Fibroblast of skin of left quadriceps (primary cell): ENCODE results near the gene RGS12.

Source experiments
- DNase-seq, 2 experiments: peaks; one replicate each; pipeline ENCODE4 v3.0.0-alpha.2; 2013; ENCODE audit warnings: low read depth in 2 of 2

The RGS12 gene

GRCh38 chr4:3280466-3280865, 12.4 kb upstream of the RGS12 start:
- no peak for DNase-seq

DNA sequence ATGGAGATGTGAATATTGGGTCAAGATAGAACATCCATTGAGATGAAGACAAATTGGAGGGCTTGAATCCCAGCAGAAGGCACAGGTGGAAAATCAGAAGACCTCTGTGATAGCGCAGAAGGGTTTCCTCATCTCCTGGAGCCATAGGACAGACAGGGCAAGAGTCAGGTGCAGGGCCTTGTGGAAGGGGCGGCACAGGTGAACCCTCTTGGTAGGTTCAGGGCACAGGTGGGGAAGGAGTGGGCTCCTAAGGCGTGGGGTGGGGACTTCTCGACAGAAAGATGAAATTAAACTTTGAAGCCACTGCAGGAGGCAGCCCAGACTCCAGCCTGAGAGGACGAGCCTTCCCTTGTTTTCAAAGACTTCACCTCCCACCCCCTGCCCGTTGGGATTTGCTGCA, 9.3 kb upstream of the RGS12 start:
- DNase-seq: no peak

- no peak for DNase-seq
These were observed 8.9 kb upstream of the RGS12 start for GRCh38 chr4:3283916-3284315.

GRCh38 chr4:3284734-3285557, 7.9 kb upstream of the RGS12 start:
- no peak for DNase-seq

- no peak for DNase-seq
These were observed 7.1 kb upstream of the RGS12 start for GRCh38 chr4:3285558-3286334.

GRCh38 chr4:3286335-3287175, 6.3 kb upstream of the RGS12 start:
- no peak for DNase-seq

- DNase-seq: no peak
These were observed 5.4 kb upstream of the RGS12 start for GRCh38 chr4:3287271-3287971.

DNA sequence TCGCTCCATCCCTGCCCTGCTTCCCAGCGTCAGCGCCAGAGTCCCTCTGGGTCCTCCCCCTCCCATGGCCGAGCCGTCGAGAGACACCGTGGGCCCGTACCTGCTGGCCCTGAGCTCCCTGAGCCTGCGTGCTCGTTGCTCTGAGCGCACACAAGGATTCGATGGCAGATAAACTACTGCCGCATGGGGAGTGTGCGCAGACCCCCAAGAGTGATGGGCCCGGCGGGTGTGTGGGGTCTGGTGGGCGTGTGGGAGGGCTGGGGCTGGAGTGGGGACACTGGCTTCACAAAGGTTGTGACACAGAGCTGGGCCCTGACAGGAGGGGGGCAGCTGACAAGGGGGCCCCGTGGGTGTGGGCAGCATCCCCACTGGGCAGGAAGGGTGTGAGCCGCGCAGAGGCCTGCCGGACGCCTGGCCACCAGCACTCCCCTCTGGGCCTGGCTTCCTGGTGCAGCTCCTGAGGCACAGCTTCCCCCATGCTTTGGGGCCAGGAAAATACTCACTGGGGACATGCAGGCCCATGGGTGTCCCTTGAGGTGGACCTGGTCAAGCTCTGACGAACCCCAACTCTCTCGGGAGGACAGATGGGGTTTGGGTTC, 4.8 kb upstream of the RGS12 start:
- no peak for DNase-seq

DNA sequence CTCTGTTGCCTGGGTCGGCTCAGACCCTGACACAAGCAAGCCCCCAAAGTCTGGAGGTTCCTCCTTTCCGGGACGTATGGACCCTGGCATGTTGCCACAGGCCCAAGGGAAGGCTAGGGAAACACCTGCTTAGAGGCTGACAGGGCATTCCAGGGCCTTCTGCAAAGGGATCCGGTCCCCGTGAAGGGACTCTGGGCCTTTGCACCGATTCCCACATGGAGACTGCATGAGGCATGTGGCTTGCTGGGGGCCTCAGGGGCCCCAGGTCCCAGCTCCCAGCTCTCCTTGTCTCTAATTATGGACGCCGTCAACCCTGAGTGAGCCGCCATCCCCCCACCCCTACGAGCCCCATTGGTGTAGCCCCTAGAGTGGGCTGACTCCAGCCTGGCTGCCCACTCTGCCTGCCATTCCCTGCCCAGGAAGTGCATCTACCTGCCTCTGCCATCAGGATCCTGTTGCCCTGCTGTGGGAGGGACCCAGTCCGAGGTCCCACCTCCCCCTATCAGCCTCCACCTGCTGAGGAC, 4.2 kb upstream of the RGS12 start:
- no peak for DNase-seq

DNA sequence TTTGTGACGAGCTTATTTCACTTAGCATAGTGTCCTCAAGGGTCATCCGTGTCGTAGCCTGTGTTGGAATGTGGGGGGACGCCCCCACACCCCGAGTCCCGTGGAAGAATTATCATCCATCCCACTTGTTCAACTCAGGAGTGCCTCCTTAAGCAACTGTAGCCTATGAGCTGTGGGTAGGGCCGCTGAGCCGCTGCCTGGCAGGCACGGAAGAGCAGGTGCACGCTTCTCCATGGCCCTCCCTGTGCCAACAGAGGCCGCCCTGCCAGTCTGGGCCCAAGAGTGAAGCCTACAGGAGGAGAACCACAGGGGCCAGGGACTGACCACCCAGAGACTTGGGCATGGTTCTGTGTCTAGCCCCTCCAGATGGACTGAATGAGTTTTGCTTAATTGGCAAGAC, 2.3 kb upstream of the RGS12 start:
- DNase-seq: no peak

DNA sequence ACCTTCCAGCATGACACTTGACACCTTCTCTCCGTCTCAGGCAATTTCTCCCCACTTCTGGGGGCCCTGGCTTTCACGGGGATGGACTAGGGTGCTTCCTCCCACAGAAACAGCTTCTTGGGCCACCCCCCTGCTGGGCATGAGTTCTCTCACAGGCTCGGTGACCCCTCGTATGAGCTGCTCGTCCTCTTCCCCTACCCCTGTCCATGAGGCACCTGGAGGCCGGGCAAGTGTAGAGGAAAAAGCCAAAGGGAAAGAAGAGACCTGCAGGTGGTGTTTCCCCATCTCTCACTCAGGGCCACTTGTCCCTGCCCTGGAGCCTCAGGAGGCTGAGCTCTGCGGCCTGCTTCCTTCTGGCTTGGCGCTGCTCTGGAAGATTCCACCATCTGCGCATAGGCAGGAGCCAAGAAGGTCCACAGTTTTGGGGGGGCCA, 1.9 kb upstream of the RGS12 start:
- DNase-seq: no peak

DNA sequence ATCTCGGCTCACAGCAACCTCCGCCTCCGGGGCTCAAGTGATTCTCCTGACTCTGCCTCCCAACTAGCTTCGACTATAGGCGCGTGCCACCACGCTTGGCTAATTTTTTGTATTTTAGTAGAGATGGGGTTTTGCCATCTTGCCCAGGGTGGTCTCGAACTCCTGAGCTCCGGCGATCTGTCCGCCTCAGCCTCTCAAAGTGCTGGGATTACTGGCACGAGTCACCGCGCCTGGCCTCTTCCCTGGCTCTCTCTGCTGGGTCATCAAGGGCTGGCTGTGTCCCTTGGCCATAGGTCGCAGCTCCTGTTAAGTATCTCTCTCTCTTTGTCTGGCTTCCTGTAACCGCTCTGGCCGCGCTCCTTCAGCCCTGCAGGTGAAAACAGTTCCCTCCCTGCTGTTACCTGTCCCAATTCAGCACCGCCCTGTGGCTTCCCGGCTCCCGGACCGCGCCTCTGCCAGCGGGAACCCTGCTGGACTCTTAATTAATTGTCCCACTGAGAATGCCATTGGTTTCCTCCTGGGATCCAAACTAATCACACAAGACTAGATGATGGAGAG, 1.3 kb upstream of the RGS12 start:
- no peak for DNase-seq

GRCh38 chr4:3291969-3292570, 751 bp upstream of the RGS12 start:
- DNase-seq: no peak

DNA sequence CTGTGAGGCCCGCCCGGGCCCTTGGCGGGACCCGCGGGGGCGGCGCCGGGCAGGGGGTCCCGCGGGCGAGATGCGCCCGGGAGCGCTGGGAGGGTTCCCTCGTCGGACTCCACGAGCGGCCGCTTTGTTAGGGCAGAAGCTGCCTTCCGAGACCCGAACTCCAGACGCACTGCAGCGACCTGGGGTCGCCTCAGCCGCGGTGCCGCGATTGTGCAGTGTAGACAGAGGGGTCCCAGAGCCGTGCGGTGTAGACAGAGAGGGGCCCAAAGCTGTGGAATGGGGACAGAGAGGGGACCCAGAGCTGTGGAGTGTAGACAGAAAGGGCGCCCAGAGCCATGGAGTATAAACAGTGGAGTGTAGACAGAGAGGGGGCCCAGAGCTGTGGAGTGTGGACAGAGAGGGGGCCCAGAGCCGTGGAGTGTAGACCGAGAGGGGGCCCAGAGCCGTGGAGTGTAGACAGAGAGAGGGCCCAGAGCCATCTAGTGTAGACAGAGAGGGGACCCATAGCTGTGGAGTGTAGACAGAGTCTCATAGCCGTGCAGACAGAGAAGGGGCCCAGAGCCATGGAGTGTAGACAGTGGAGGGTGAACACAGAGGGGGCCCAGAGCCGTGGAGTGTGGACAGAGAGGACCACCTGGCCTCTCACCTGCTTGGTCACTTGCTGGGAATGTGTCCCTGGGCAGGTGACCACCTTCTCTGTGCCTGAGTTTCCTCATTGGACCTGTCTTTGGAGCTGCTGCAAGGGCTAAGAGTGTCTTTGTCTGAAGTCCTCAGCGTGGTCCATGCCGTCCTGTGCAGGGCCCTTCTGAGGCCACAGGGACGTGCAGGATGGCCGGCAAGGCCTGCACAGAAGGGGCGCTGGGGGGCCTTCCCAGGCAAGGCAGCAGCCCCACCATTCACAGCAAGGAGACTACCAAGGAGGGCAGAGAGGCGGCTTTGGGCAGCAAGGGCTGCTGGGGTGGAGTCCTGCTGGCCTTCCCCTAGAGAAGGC, 875 bp downstream of the RGS12 start:
- no peak for DNase-seq

DNA sequence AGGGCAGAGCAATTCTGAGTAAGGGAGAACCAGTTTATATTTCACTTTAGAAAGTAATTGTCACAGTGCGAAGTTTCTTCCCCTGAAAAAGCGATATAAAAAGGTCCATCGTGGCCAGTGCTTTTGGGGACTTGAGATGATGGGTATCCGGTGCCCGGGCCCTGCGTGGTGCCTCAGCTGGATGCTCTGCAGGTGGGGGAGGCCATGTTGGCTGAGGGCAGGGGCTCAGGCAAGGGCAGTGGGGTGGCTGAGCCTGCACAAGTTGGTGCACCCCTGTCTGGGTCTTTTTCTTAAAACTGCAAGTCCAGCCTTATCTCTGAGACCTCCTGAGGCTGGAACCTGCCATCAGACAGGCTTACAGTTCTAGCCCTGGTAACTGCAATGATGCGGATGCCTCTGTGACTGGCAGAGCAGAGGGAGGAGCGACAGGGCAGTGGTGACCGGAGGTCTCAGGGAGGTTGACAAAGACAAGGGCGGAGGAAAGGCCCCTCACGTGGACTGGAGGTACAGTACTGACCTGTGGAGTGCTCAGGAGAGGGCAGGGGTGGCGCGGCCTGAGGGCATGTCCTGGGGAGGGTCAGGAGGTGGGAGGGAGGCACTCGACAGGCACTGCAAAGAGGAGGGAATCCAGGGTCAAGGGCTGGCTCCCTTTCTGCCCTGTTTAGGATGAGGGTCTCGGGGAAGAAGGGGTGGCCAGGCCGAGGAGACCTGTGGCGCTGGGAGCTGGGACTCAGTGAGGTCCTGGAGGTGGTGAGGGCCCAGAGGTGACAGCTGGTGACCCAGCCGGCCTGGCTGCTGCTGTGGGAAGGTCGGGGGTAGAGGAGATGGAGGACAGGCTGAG, 1.8 kb downstream of the RGS12 start:
- DNase-seq: no peak

- no peak for DNase-seq
These were observed 3.2 kb downstream of the RGS12 start for GRCh38 chr4:3295837-3296624.

DNA sequence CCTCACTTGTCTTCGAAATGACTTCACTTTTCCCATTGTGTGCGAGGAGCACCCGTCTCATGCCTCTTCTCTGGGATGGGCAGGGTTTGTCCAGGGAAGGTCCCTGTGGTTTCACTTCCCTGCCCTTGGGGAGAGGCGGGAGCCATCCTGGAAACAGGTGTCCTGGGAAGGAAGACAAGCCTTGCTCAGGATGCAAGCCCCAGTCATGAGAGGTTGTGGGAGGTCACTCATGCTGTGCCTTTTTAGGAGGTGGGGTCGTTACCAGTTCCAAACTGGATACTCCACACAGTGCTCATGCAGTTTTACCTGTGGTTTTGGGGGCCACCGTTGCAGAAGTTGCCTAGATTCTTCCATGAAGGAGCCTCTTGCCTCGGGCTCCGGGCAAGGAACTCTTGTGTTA, 3.8 kb downstream of the RGS12 start:
- no peak for DNase-seq
